Activated naive CD4-positive, alpha-beta T cell (primary cell): ENCODE data around the gene NCBP3.

Experiments
- DNase-seq, 4 experiments: peaks; one replicate each; lab custom pipeline; 2025; lab: John Stamatoyannopoulos, UW

The NCBP3 gene

DNA sequence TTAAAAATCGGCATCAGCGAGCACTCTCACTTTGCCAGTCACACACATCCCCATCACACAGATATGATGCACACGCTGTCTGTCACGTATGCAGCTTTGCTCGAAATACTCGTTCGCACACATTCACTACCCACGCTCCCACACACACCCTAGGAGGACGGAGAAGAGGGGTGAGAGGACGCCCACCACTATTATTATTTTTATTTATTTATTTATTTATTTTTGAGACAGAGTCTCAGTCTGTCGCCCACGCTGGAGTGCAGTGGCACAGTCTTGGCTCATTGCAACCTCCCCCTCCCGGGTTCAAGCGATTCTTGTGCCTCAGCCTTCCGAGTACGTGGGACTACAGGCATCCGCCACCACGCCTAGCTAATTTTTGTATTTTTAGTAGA is 92.0 kb downstream of the NCBP3 start:
- DNase-seq: no peak

- no peak for DNase-seq
Observed at GRCh38 chr17:3753624-3754023, 92.4 kb downstream of the NCBP3 start.
